Mucosa of descending colon (tissue), 3 donors: Measurements from ENCODE around the gene LRPAP1. TPM values are rescaled to one million over a fixed set of nuclear protein-coding genes. Genes with fewer than 3 reads are reported as not detected.

ENCODE experiments used
- ATAC-seq: fragments of 200-7000 bp; cut with Tn5 transposase; one replicate; pipeline ENCODE4 v1.9.1; 2020; ENCODE audit warnings: mild to moderate bottlenecking, moderate library complexity
- DNase-seq, 3 donors: peaks; one replicate each; pipeline ENCODE4 v3.0.0-alpha.2; 2020
- H3K36me3 ChIP-seq: fragments of 200-600 bp; one replicate; pipeline ENCODE4 v1.8.0; 2021; ENCODE audit warnings: low read depth, mild to moderate bottlenecking
- H3K4me1 ChIP-seq: fragments of 200-600 bp; one replicate; pipeline ENCODE4 v1.8.0; 2021; ENCODE audit warnings: low read depth, mild to moderate bottlenecking
- H3K4me3 ChIP-seq: fragments of 200-600 bp; one replicate; pipeline ENCODE4 v1.8.0; 2021; ENCODE audit warnings: mild to moderate bottlenecking
- H3K9me3 ChIP-seq: fragments of 200-600 bp; one replicate; pipeline ENCODE4 v1.8.0; 2021; ENCODE audit warnings: mild to moderate bottlenecking
- intact Hi-C, 2 donors: fragments of 100-400 bp; cut with DNase I in 1 of 2; cut with micrococcal nuclease in 1 of 2; formaldehyde crosslinking; loops; one replicate each; pipeline versions ENCODE4 v1.11.0 to v1.11.1; 2022; cut with DNase I, micrococcal nuclease
- total RNA-seq, 3 donors: library from RNA; stranded (reverse); fragmentation: NEBNext Ultra II Directional in 2 of 3; extraction: Animal tissue kit (Norgen Biotek cat#: 25700) in 2 of 3; gene quantifications; one replicate each; pipeline versions ENCODE4 v1.2.1 to v1.2.4, GENCODE V29; 2021 to 2023
- TF ChIP-seq, protein P1 (sequence below): fragments of 200-600 bp; IDR thresholded peaks from one replicate; pipeline ENCODE4 v1.8.0; 2022; ENCODE audit warnings: antibody characterized with exemption, mild to moderate bottlenecking
- donor health status: DM: no; HTN: no; CAD: no; lungs with moderate emphysema.
- donor health status: DM: no; HTN: no; CAD: no.
- donor health status: DM: no; HTN: yes; CAD: no.

LRPAP1 gene
- total RNA-seq, 3 donors from 2014 or later, result 109 to 139 (median 137) TPM

GRCh38 chr4:3481113-3481531, 51.1 kb downstream of the LRPAP1 start:
- peaks cover 16% of the 10 kb centered on the region for H3K4me1 ChIP-seq
- no peak for DNase-seq
- ATAC-seq, result no peak
- H3K36me3 ChIP-seq, result no peaks in the 10 kb centered on the region
- intact Hi-C loops, result no loop called here
- TF ChIP-seq, protein P1, sequence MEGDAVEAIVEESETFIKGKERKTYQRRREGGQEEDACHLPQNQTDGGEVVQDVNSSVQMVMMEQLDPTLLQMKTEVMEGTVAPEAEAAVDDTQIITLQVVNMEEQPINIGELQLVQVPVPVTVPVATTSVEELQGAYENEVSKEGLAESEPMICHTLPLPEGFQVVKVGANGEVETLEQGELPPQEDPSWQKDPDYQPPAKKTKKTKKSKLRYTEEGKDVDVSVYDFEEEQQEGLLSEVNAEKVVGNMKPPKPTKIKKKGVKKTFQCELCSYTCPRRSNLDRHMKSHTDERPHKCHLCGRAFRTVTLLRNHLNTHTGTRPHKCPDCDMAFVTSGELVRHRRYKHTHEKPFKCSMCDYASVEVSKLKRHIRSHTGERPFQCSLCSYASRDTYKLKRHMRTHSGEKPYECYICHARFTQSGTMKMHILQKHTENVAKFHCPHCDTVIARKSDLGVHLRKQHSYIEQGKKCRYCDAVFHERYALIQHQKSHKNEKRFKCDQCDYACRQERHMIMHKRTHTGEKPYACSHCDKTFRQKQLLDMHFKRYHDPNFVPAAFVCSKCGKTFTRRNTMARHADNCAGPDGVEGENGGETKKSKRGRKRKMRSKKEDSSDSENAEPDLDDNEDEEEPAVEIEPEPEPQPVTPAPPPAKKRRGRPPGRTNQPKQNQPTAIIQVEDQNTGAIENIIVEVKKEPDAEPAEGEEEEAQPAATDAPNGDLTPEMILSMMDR, result no peak
- no peak overlapping the region for H3K4me3 ChIP-seq
- no peaks in the 10 kb centered on the region for H3K9me3 ChIP-seq

DNA sequence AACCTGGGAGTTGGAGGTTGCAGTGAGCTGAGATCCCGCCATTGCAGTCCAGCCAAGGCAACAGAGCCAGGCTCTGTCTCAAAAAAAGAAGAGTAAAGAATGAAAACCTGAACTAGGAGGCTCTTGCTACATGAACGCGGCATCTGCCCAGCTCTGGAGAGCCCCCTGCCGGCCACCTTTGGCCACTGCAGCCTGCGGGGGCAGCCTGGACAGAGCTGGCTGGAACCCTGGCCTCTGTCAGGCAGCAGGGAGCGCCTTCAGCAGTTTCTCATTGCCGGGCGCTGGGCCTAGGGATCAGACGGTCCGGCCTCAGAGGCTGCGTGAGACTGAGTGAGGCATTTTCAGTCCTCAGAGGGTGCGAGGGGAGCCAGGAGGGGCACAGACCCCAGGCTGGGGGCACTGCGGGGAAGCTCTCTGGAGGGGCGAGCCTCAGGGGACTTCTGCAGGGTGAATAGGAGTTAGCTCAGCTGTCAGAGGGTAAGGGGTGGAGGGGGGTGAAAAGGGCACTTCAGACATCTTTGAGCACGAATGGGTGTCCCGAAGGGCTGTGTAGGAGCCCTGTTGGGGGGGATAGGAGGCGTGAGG, 51.6 kb downstream of the LRPAP1 start:
- H3K36me3 ChIP-seq, result no peaks in the 10 kb centered on the region
- no peak overlapping the region for H3K4me3 ChIP-seq
- intact Hi-C loops, result no loop called here
- DNase-seq (peak; percentile 76 to 88 (median 85)), ATAC-seq (peak; percentile 65)
- TF ChIP-seq, protein P1, result peak; percentile 100
- H3K4me1 ChIP-seq, result peaks cover 16% of the 10 kb centered on the region
- H3K9me3 ChIP-seq, result no peaks in the 10 kb centered on the region

DNA sequence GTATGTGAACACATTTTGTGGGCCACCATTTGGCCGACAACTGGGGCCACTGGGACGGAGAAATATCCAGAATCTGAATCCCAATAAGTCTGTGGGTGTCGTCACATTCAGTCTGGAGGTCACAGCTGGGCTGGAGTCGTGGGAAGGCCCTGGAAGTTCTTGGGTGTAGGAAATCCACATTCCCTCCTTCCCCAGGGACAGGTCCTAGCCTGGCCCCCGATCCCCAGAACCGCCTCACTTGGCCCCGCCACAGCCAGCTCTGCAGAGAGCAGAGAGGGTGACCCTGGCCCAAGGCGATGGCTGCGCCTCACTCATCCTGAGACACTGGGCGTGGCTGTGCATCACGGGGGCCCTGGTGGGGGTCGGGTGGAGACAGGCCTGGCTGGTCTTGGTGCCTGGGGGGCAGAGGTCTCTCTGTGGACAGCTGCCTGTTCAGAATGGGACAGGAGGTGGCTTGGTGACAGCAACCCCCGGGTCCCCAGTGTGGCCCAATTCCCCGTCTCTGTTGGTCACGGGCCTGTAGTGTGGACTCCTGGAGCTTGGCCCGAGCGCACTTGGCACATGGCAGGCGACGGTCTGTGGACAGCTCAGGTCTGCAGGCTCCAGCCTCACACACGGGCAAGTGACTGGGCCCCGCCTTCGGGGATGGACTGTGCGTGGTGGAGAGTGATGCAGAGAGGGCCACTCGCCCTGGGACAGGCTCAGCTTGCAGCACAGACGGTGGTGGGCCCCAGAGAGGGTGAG, 52.7 kb downstream of the LRPAP1 start:
- no peaks in the 10 kb centered on the region for H3K9me3 ChIP-seq
- H3K36me3 ChIP-seq, result no peaks in the 10 kb centered on the region
- intact Hi-C loops, result no loop called here
- TF ChIP-seq, protein P1, result no peak
- DNase-seq (peak in 1 of 3 donors; percentile 37), ATAC-seq (no peak)
- peaks cover 7% of the 10 kb centered on the region for H3K4me1 ChIP-seq
- no peak overlapping the region for H3K4me3 ChIP-seq

DNA sequence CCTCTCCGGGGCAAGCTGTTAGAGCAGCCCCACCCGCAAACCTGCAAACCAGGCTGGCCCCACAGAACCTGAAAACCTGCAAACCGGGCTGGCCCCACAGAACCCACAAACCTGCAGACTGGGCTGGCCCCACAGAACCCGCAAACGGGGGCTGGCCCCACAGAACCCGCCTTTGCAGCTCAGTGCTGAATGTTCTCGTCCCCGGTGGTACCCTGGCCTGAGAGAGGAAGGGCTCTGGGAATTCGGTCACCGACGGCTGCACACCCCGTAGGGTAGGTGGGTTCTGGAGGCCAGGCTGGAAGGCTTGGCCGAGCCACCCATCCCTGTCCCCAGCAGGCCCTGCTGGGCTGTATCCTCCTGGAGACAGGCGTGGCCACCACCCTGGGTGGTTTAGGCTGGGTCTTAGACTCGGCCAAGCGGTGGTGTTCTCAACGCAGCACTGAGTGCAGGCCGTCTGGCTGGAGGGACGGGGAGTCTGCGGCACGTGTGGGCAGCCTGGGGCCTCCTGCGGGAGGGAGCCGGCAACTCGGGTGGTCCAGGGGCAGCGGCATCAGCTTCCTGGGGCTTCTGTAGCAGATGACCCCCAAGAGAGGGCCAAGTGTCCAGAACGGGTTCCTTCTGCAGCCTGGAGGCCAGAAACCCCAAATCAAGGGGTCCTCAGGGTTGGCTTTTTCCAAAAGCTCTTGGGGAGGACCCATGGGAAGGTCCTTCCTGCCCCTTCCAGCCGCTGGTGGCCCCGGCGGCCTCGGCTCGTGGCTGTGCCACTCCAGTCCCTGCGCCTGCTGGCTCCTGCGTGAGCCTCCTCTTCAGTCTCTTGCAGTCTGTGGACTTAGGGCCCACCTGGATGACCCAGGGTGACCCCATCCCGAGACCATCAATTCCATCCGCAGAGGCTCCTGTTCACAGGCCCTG, 53.5 kb downstream of the LRPAP1 start:
- ATAC-seq, result no peak
- TF ChIP-seq, protein P1, result no peak
- peak in 2 of 3 donors; percentile 25 to 46 for DNase-seq

DNA sequence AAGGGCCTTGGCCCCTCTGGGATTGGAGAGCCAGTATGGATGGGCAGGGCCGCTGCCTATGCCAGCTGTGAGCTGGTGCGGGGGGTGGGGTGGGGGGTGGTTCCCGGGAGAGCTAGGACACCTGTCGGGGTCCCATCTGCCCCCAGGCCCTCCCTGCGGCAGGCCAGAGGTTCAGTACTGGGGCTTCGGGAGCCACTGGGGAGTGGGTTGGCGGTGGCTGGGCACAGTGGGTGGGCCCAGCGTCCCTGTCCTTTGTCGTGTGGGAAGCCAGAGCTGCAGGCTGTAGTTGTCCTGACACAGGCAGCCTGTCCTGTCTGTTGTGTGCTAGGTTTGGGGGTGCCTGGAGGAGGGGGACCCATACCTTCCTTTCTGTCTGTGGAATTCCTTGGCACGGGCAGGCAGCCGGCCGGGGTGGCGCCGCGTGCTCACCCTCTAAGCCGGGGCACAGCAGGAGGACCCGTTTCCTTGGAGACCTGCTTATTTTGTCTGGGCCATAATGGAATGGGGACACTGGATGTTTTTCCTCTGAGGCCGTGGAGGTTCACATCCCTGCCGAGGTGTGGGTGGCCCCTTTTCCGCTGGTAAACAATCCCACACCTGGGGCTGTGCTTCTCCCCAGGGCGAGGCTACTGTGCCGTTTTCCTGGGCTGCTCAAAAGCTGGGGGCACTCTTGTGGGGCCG, 54.3 kb downstream of the LRPAP1 start:
- Histone ChIP-seq H3K9me3 (no peaks in the 10 kb centered on the region), H3K4me1 (peaks cover 4% of the 10 kb centered on the region), H3K36me3 (no peaks in the 10 kb centered on the region), H3K4me3 (no peak overlapping the region)
- peak in 1 of 3 donors; percentile 33 for DNase-seq
- TF ChIP-seq, protein P1, result no peak
- no peak for ATAC-seq
- intact Hi-C loops, result no loop called here

More for the DNA sequence above, 53.5 kb downstream of the LRPAP1 start:
- Histone ChIP-seq H3K4me3 (no peak overlapping the region), H3K4me1 (peaks cover 4% of the 10 kb centered on the region), H3K9me3 (no peaks in the 10 kb centered on the region), H3K36me3 (no peaks in the 10 kb centered on the region)
- intact Hi-C loops, result no loop called here
